HG02943 (cell line): ENCODE results near the gene FZD7.

Experiments
- ATAC-seq: cut with Tn5 transposase; IDR thresholded peaks from one replicate; pipeline ENCODE4 v1.9.1; 2021; ENCODE audit warnings: mild to moderate bottlenecking, low read depth, moderate library complexity; ENCODE audit not compliant: unreplicated experiment

Gene FZD7

GRCh38 chr2:202035941-202036372 lies 2.3 kb downstream of the FZD7 start:
- no peak for ATAC-seq

- no peak for ATAC-seq
These were observed 3.0 kb downstream of the FZD7 start for GRCh38 chr2:202036601-202037037.

GRCh38 chr2:202037086-202037485 lies 3.4 kb downstream of the FZD7 start:
- ATAC-seq: no peak

- no peak for ATAC-seq
These were observed 5.0 kb downstream of the FZD7 start for GRCh38 chr2:202038471-202039277.

GRCh38 chr2:202039278-202040078 lies 5.8 kb downstream of the FZD7 start:
- ATAC-seq: no peak

GRCh38 chr2:202040079-202040844 lies 6.6 kb downstream of the FZD7 start:
- no peak for ATAC-seq

GRCh38 chr2:202042444-202042843 lies 8.8 kb downstream of the FZD7 start:
- no peak for ATAC-seq

GRCh38 chr2:202043475-202043874 lies 9.8 kb downstream of the FZD7 start:
- ATAC-seq: no peak

- ATAC-seq: no peak
These were observed 11.1 kb downstream of the FZD7 start for GRCh38 chr2:202044777-202045176.

- no peak for ATAC-seq
These were observed 12.9 kb downstream of the FZD7 start for GRCh38 chr2:202046572-202046971.

- ATAC-seq: no peak
These were observed 15.6 kb downstream of the FZD7 start for GRCh38 chr2:202049092-202049728.

GRCh38 chr2:202049840-202050239 lies 16.2 kb downstream of the FZD7 start:
- ATAC-seq: no peak

GRCh38 chr2:202050652-202051051 lies 17.0 kb downstream of the FZD7 start:
- ATAC-seq: no peak

GRCh38 chr2:202051499-202052161 lies 18.0 kb downstream of the FZD7 start:
- no peak for ATAC-seq

- no peak for ATAC-seq
These were observed 18.6 kb downstream of the FZD7 start for GRCh38 chr2:202052235-202052634.

- no peak for ATAC-seq
These were observed 21.0 kb downstream of the FZD7 start for GRCh38 chr2:202054679-202055078.

- ATAC-seq: no peak
These were observed 23.0 kb downstream of the FZD7 start for GRCh38 chr2:202056611-202057010.

GRCh38 chr2:202060218-202060617 lies 26.6 kb downstream of the FZD7 start:
- no peak for ATAC-seq

GRCh38 chr2:202061695-202062094 lies 28.0 kb downstream of the FZD7 start:
- ATAC-seq: no peak
